HG03280 (cell line): ENCODE measurements around the gene DIPK1A.
A peak's percentile ranks its signal among the peaks of the same experiment; 100 is the strongest.

Experiments used
- ATAC-seq: cut with Tn5 transposase; IDR thresholded peaks from one replicate; pipeline ENCODE4 v1.9.1; 2021; ENCODE audit warnings: mild to moderate bottlenecking, moderate library complexity; ENCODE audit not compliant: unreplicated experiment

DIPK1A gene

GRCh38 chr1:92881391-92881790 is 79.9 kb downstream of the DIPK1A start:
- ATAC-seq, result no peak

GRCh38 chr1:92879316-92879968 is 81.8 kb downstream of the DIPK1A start:
- no peak for ATAC-seq

- ATAC-seq, result peak; percentile 63
Observed at GRCh38 chr1:92877792-92878191, 83.5 kb downstream of the DIPK1A start.

- no peak for ATAC-seq
Observed at GRCh38 chr1:92877081-92877711, 84.1 kb downstream of the DIPK1A start.

DNA sequence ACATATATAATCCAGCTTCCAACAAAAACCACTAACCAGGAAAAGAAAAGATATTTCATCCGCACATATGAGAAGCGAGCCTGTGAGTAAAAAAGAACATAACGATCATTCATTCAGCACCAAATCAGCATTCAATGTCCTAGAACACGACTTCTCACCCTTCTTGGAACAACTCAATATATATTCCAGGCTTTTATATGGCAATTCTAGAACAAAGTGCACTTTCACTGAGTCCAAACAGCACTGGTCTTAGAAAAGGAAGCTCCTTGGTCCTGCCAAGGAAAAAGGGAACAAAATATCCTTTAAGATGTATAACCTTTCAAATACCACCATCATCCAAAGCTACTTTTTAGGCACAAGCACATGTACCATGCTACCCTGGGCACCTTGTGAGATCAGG is 84.9 kb downstream of the DIPK1A start:
- no peak for ATAC-seq

DNA sequence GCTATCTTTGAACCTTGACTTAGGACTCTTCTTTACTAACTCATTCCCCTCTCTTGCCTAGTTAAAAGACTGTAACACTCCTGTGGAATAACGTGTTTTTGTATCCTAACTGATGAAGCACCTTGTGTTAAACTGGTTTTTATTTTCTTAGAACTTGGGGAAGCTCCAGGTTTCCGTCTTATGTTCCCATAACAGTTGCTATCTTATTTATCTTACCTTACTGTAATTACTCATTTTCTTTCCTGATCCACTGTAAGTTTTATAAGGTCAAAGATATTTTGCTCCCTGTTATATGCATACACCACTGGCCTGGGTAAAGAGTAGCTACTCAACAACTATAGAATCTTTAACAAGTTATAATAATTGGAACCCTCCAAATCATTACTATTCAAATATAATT is 86.3 kb downstream of the DIPK1A start:
- no peak for ATAC-seq

DNA sequence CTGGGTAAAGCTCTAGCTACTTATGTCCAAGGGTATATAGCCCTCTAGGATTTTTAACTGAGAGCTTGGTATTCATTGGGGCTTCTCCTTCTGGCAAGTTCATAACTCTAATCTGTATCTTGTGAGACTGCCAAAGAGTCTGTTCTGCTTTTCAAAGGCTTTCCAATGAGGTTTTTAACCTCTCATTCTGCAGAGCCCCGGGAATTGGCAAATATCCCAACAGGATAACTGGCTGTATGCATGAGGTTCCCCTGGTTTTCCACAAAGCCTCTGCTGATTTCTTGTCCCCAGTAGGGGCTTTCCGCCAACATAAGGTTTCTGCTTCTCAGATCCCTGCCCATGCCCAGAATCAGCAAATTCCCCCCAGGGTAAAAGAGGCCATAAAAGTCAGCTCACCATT is 88.5 kb downstream of the DIPK1A start:
- ATAC-seq, result no peak

DNA sequence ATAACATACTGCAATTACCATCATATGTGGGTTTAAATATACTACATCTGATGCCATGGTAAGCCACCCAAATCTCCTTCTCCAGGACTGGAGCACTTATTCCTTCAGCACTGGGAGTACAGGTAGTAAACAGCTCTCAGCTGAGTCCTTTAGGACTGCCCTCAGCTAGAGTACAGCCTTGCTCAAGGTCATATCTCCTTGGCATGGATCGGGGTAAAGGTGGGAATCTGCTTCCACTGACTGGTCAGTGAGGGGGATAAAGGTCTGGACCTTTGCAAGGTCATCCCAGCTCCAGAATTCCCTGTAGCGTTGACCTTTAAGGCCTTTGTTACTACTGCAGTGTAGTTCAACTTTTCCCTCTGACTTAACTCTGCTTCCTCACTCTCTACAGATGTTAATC is 90.7 kb downstream of the DIPK1A start:
- ATAC-seq, result no peak

- ATAC-seq, result no peak
Observed at GRCh38 chr1:92864131-92864530, 97.1 kb downstream of the DIPK1A start.

GRCh38 chr1:92862605-92863004 is 98.7 kb downstream of the DIPK1A start:
- ATAC-seq, result no peak

- no peak for ATAC-seq
Observed at GRCh38 chr1:92859400-92860039, 101.7 kb downstream of the DIPK1A start.

DNA sequence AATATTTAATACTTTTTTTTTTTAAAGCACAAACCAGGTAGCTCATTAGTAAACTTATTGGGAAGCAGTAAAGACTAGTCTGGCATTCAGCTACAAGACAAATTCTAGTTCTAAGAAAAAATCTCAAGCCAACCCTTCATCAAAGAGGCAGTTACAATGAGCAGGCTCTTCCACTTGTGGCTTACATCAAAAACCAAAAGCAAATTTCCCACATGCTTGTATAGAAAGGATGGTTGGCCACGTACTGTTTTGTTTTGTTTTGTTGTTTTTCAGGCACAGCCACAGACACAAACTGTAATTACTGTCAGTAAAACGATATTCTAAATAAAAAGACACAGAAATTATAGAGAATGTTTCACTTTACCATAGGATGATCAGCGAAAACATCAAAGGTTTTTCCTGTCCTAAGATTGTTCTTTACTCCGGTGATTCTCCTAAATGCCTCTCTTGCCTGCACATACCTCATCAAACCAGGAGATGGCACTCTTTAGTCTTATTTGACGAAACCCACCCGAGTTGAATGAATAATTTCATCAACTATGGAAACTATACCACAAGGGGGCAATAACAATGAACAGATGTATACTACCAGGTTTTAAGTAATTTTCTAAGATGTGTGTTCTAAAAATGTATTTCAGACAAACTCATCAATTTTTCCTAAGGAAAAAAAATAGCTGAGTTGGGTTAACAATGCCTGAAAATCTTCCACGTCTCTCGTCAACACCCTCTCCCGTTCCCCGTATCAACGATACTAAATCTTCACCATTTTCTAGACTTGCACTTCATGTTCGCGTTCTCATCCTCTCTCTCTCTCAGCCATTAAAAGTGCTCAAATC is 102.5 kb downstream of the DIPK1A start:
- ATAC-seq, result peak; percentile 80

- ATAC-seq, result no peak
Observed at GRCh38 chr1:92857817-92858216, 103.4 kb downstream of the DIPK1A start.

DNA sequence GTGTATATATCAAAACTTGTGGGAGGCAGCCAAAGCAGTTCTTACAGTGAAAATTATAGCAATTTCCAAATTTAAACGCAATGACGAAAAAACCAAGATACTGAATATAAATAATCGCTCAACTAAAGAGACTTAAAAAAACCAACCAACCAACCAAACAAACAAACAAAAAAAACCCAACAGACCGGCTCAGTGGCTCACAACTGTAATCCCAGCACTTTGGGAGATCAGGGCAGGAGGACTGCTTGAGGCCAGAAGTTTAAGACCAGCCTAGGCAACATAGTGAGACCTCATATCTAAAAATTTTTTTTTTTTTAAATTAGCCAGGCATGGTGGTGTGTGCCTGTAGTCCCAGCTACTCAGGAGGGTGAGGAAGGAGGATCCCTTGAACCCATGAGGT is 106.0 kb downstream of the DIPK1A start:
- ATAC-seq, result no peak

- no peak for ATAC-seq
Observed at GRCh38 chr1:92854101-92854785, 107.0 kb downstream of the DIPK1A start.

GRCh38 chr1:92853299-92853698 is 108.0 kb downstream of the DIPK1A start:
- no peak for ATAC-seq

- no peak for ATAC-seq
Observed at GRCh38 chr1:92851729-92852128, 109.5 kb downstream of the DIPK1A start.

DNA sequence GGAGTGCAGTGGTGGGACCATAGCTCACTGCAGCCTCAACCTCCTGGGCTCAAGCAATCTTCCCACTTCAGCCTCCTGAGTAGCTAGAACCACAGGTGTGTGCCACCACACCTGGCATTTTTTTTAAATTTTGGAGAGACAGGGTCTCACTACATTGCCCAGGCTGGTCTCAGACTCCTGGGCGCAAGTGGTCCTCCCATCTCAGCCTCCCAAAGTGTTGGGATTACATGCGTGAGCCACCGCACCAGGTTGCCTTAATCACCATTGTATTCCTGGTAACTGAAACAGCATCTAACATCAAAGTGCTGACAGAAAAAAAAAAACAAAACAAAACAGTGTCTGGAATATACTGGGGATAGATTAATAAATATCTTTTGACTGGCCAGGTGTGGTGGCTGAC is 111.2 kb downstream of the DIPK1A start:
- ATAC-seq, result no peak

DNA sequence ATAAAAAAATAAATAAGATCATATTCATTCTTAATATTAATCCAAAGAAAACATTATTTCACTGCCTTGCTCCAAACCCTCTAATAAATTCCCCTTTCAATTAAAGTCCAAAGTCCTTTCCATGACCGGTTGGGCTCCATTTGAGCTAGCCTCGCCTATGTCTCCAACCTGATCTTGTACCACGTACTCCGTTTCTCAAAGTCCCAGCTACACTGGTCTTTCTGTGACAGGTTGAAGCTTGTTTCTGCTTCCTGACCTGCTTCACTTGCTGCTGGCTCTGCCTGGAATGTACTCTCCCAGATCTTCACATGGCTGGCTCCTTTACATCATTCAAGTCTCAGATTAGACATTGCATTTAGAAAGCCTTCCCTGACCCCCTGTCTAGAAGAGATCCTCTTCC is 113.1 kb downstream of the DIPK1A start:
- no peak for ATAC-seq

GRCh38 chr1:92845908-92846307 is 115.4 kb downstream of the DIPK1A start:
- ATAC-seq, result no peak

DNA sequence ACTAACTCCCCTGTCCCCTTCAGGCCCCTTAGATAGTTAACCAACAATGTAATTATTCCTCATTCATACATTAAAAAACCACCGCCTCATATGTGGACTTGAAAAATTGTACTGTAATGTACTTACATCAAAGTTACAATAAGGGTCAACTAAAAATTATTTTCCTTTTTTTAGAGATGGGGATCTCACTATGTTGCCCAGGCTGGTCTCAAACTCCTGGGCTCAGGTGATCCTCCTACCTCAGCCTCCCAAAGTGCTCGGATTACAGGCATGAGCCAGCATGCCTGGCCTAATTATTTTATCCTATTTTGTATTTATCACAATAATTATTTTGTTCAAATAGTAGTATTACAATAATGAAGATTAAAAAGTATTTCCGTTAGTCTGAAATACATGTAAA is 116.8 kb downstream of the DIPK1A start:
- no peak for ATAC-seq
